Suprapubic skin (tissue), 4 donors: ENCODE results near the gene SLC1A1. TPM values are rescaled to one million over a fixed set of nuclear protein-coding genes. Genes with fewer than 3 reads are reported as not detected.

Experiments used
- DNase-seq, 2 donors: peaks; one replicate each; pipeline ENCODE4 v3.0.0-alpha.2; 2019; ENCODE audit warnings: low spot score in 2 of 2
- H3K27ac ChIP-seq: fragments of 200-600 bp; sonication (generic); one replicate; pipeline ENCODE4 v1.5.1; 2019
- H3K27me3 ChIP-seq: fragments of 200-600 bp; sonication (generic); one replicate; pipeline ENCODE4 v1.5.1; 2019
- H3K36me3 ChIP-seq: fragments of 200-600 bp; sonication (generic); one replicate; pipeline ENCODE4 v1.5.1; 2019
- H3K4me1 ChIP-seq: fragments of 200-600 bp; sonication (generic); one replicate; pipeline ENCODE4 v1.5.1; 2019
- H3K4me3 ChIP-seq: fragments of 200-600 bp; sonication (generic); one replicate; pipeline ENCODE4 v1.5.1; 2019; ENCODE audit warnings: mild to moderate bottlenecking
- H3K9me3 ChIP-seq: fragments of 200-600 bp; sonication (generic); one replicate; pipeline ENCODE4 v1.5.1; 2019
- EP300 ChIP-seq: sonication (generic); formaldehyde crosslinking; IDR thresholded peaks from one replicate; pipeline ENCODE4 v1.6.1; 2017; ENCODE audit warnings: antibody characterized with exemption
- POLR2A ChIP-seq, 2 donors: fragments of 450-650 bp; IDR thresholded peaks; one replicate each; pipeline ENCODE4 v1.6.1; 2017; ENCODE audit warnings: antibody characterized with exemption in 2 of 2, mild to moderate bottlenecking in 2 of 2, moderate library complexity in 2 of 2
- POLR2AphosphoS5 ChIP-seq, 3 donors: sonication (generic); formaldehyde crosslinking; IDR thresholded peaks; one replicate each; pipeline ENCODE4 v1.6.1; 2017; ENCODE audit warnings: antibody characterized with exemption in 3 of 3
- WGBS: methylation state at CpG from one replicate; pipeline ENCODE4 v1.1.5; 2018; 5-methylcytosine and 5-hydroxymethylcytosine counted together
- total RNA-seq, 4 donors: library from RNA; depleted of rRNA; stranded (reverse); fragments of >200 nt; gene quantifications; one replicate each; pipeline ENCODE4 v1.1.0, GENCODE V29; 2016
- TF ChIP-seq, protein P1 (sequence below), 2 donors: fragments of 200-600 bp in 1 of 2; fragments of 450-650 bp in 1 of 2; sonication (generic) in 1 of 2; IDR thresholded peaks; one replicate each; pipeline ENCODE4 v1.5.1; 2016 to 2019; ENCODE audit warnings: antibody characterized with exemption in 2 of 2, mild to moderate bottlenecking in 1 of 2, moderate library complexity in 1 of 2

SLC1A1 gene
- total RNA-seq, 4 donors from 2014 or later = 1.0 to 2.4 (median 1.6) TPM

DNA sequence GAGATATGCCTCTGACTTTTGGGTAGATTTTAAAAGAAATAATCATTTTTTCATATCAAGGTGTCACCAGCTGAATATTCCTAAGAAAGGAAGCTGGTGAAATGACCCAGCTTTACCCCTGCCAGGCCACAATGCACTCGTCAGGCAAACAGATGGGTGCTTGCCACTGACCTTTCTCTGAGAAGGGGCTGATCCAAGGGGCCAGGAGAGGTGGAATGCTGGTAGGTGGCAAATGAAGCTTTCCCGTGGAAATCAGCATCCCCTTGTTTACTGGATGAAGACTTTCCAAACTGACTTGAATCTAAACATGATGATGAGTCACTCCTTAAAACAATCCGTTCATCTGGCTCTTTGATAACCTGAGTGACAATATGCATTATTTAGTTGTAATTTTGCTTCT is 127.5 kb downstream of the SLC1A1 start:
- Histone ChIP-seq H3K4me1 (no peaks in the 10 kb centered on the region), H3K27me3 (no peaks in the 10 kb centered on the region), H3K4me3 (no peak overlapping the region), H3K27ac (no peak overlapping the region), H3K36me3 (no peaks in the 10 kb centered on the region), H3K9me3 (no peaks in the 10 kb centered on the region)
- no peak for TF ChIP-seq EP300
- TF ChIP-seq POLR2A (IDR thresholded peaks at IDR 0.05) = no peak
- no peak for TF ChIP-seq POLR2AphosphoS5 (IDR thresholded peaks at IDR 0.05)
- TF ChIP-seq, protein P1, sequence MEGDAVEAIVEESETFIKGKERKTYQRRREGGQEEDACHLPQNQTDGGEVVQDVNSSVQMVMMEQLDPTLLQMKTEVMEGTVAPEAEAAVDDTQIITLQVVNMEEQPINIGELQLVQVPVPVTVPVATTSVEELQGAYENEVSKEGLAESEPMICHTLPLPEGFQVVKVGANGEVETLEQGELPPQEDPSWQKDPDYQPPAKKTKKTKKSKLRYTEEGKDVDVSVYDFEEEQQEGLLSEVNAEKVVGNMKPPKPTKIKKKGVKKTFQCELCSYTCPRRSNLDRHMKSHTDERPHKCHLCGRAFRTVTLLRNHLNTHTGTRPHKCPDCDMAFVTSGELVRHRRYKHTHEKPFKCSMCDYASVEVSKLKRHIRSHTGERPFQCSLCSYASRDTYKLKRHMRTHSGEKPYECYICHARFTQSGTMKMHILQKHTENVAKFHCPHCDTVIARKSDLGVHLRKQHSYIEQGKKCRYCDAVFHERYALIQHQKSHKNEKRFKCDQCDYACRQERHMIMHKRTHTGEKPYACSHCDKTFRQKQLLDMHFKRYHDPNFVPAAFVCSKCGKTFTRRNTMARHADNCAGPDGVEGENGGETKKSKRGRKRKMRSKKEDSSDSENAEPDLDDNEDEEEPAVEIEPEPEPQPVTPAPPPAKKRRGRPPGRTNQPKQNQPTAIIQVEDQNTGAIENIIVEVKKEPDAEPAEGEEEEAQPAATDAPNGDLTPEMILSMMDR (IDR thresholded peaks at IDR 0.05) = no peak
- DNase-seq = no peak
- 70% methylated on average over 3 of the region's 3 CpGs for WGBS

DNA sequence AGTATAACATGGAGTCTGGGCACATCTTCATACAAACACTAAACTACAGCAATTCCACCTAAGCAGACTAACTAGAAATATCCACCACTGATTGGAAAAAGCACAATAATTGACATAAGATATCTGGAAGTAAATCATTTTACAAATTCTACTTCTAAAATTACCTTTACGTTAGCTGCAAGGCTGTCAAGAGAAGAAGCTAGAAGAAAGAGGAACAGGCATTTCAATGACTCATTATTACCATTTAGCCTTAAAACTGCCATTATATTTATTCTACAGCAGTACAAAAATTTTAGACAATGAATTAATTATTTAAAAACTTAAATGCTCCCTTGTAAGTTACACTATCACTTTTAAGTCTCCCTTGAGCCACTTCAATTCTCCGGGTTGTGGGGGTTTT is 128.4 kb downstream of the SLC1A1 start:
- Histone ChIP-seq H3K27ac (no peak overlapping the region), H3K4me3 (no peak overlapping the region), H3K27me3 (no peaks in the 10 kb centered on the region), H3K4me1 (no peaks in the 10 kb centered on the region), H3K9me3 (no peaks in the 10 kb centered on the region), H3K36me3 (no peaks in the 10 kb centered on the region)
- TF ChIP-seq POLR2A (IDR thresholded peaks at IDR 0.05) (no peak), POLR2AphosphoS5 (IDR thresholded peaks at IDR 0.05) (no peak), EP300 (no peak)
- TF ChIP-seq, protein P1 (IDR thresholded peaks at IDR 0.05) = no peak
- no peak for DNase-seq
- 94% methylated on average over 2 of the region's 2 CpGs for WGBS

DNA sequence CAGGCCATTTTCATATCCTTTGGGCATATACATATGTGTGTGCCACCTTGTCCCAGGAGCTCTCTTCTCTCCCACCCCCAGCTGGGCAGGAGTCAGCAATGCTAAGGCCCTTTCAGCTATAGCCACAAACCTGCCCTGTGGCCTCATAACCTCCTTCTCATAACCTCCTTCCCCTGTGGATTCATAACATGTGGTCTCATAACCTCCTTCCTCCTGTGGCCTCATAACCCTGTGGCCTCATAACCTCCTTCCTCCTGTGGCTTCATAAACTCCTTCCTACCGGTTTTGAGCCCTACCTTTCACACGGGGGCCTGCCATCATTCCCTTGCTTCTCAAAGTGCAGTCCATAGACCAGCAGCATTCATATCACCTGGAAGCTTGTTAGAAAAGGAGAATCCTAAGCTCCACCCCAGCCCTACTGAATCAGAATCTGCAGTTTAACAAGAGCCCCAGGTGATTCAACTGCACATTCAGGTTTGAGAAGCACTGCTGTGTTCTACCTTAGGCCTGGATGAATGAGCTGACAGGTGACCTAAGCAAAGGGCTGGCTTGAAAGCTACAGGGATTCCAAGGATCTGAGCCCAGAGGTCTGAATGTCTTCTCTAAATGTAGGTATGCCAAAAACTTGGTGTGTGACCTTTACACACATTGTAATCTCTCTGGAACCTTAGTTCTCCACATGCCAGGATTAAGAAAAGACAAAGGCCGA is 129.9 kb downstream of the SLC1A1 start:
- WGBS = 84% methylated on average over 3 of the region's 3 CpGs
- Histone ChIP-seq H3K27ac (no peak overlapping the region), H3K4me3 (no peak overlapping the region), H3K27me3 (no peaks in the 10 kb centered on the region), H3K9me3 (no peaks in the 10 kb centered on the region), H3K36me3 (no peaks in the 10 kb centered on the region), H3K4me1 (no peaks in the 10 kb centered on the region)
- TF ChIP-seq, protein P1 (IDR thresholded peaks at IDR 0.05) = no peak
- no peak for TF ChIP-seq POLR2A (IDR thresholded peaks at IDR 0.05)
- no peak for TF ChIP-seq POLR2AphosphoS5 (IDR thresholded peaks at IDR 0.05)
- TF ChIP-seq EP300 = no peak
- DNase-seq = no peak

DNA sequence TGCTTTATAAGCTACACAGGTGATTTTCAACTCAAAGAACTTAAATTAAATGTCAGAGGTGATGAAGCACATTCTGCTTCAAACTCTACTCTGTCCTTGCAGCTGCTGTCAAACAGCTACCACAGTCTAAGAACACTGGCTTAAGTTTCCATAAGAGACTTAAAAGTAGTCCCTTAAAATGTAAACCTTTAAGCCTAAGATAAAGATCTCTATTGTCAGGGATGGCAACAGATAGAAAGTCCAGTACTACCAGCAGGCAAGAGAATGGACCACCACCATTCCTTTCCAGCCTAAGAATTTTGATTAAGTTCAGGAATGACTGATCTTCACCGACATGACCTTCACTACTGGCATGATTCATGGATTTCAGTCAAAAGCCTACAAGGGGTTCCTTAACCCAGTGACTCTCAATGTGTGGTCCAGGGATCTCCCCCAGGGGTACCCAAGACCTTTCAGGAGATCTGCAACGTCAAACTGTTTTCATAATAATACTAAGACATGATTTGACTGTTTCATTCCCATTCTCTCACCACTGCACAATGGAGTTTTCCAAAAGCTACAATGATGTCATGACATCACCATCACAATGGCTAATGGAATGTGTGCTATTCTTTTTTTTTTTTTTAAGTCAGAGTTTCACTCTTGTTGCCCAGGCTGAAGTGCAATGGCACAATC is 130.8 kb downstream of the SLC1A1 start:
- TF ChIP-seq EP300 = no peak
- no peak for TF ChIP-seq POLR2A (IDR thresholded peaks at IDR 0.05)
- no peak for TF ChIP-seq POLR2AphosphoS5 (IDR thresholded peaks at IDR 0.05)
- TF ChIP-seq, protein P1 (IDR thresholded peaks at IDR 0.05) = no peak
- 73% methylated on average over 2 of the region's 2 CpGs for WGBS

DNA sequence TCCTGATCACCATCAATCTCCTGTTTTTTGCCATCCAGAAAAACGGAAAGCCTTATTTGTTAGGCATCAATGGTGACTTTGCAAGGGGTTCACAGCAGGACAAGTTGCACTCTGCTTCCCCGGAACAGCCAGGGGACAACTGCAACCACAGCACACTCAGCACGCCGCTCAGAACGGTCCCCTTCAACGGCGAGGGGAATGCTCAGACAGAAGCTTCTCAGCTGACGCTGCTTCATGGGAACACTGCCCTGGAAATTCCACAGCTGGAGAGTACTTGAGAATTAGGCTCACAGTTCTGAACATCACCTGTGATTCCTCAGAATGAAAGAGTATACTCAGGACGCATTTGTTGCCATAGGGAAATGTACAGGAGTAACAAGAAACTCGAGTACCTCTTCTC is 131.7 kb downstream of the SLC1A1 start:
- WGBS = 88% methylated on average over 10 of the region's 10 CpGs
- Histone ChIP-seq H3K36me3 (no peaks in the 10 kb centered on the region), H3K4me1 (no peaks in the 10 kb centered on the region), H3K9me3 (no peaks in the 10 kb centered on the region), H3K4me3 (no peak overlapping the region), H3K27ac (no peak overlapping the region), H3K27me3 (no peaks in the 10 kb centered on the region)
- no peak for DNase-seq
- TF ChIP-seq EP300 = no peak
- TF ChIP-seq, protein P1 (IDR thresholded peaks at IDR 0.05) = no peak
- no peak for TF ChIP-seq POLR2AphosphoS5 (IDR thresholded peaks at IDR 0.05)
- TF ChIP-seq POLR2A (IDR thresholded peaks at IDR 0.05) = no peak

More for the DNA sequence above, 130.8 kb downstream of the SLC1A1 start:
- no peaks in the 10 kb centered on the region for H3K4me1 ChIP-seq
- H3K36me3 ChIP-seq = no peaks in the 10 kb centered on the region
- H3K27me3 ChIP-seq = no peaks in the 10 kb centered on the region
- no peak overlapping the region for H3K4me3 ChIP-seq
- no peak for DNase-seq
- H3K9me3 ChIP-seq = no peaks in the 10 kb centered on the region
- no peak overlapping the region for H3K27ac ChIP-seq
